NT2/D1 (cell line): ENCODE data around the gene TP53BP2.

Experiments used
- SUZ12 ChIP-seq: IDR thresholded peaks from 2 replicates; pipeline ENCODE4 v1.6.1; 2011; ENCODE audit not compliant: insufficient read length, insufficient read depth; ENCODE audit errors: extremely low read depth
- YY1 ChIP-seq: IDR thresholded peaks from 2 replicates; pipeline ENCODE4 v1.6.1; 2011; ENCODE audit not compliant: insufficient read length, insufficient read depth
- ZNF274 ChIP-seq: IDR thresholded peaks from 2 replicates; pipeline ENCODE4 v1.6.1; 2011; ENCODE audit warnings: mild to moderate bottlenecking, low read depth, low read length

DNA sequence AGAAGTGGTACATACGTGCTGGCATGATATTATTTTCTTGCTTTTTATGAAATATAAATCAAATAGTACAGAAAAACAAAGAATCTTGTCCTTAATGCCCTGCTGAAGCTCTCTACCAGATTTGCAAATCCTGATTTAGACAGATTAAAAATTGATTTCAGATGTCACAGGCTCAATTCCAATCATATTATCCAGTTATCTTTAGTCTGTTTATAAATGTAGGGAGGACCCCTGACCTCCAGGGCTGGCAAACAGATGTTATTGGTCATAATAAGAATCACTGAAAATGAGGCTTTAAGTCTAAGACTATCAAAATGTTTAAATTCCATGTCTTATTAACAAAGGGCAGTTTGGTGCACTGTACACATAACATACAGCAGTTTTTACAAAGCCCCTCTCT lies 62.1 kb downstream of the TP53BP2 start:
- TF ChIP-seq YY1 (no peak), ZNF274 (no peak), SUZ12 (no peak)
